ENCODE data around the gene DNASE2.
"Not testable (repeated sequence)": the region's sequence is repeated elsewhere in the genome, so short reads cannot be mapped to it uniquely, and the experiment has no call there.

DNASE2 gene

GRCh38 chr19:12881172-12881808 is at the start of gene DNASE2:
Gene DNASE2, minus strand, starts transcription at chr19:12881449. Its CDS starts 74 bp downstream, at chr19:12881375.
- DNase-seq (ENCODE audit: low read depth in 2 of 2), result peak; percentile 67 to 79

GRCh38 chr19:12930002-12930645 is 48.9 kb upstream of the DNASE2 start:
- DNase-seq (ENCODE audit: low read depth in 2 of 2), result no peak

- no peak for DNase-seq (ENCODE audit: low read depth in 2 of 2)
Observed at GRCh38 chr19:12924621-12925310, 43.5 kb upstream of the DNASE2 start.

GRCh38 chr19:12922959-12923358 is 41.7 kb upstream of the DNASE2 start:
- no peak for DNase-seq (ENCODE audit: low read depth in 2 of 2)

- DNase-seq (ENCODE audit: low read depth in 2 of 2), result no peak
Observed at GRCh38 chr19:12921047-12921446, 39.8 kb upstream of the DNASE2 start.

GRCh38 chr19:12918253-12918652 is 37.0 kb upstream of the DNASE2 start:
- no peak for DNase-seq (ENCODE audit: low read depth in 2 of 2)

- not testable (repeated sequence) for DNase-seq (ENCODE audit: low read depth in 2 of 2)
Observed at GRCh38 chr19:12915860-12916259, 34.6 kb upstream of the DNASE2 start.

GRCh38 chr19:12913851-12914690 is 32.8 kb upstream of the DNASE2 start:
- peak in 1 of 2 donors; percentile 19 for DNase-seq (ENCODE audit: low read depth in 2 of 2)

- no peak for DNase-seq (ENCODE audit: low read depth in 2 of 2)
Observed at GRCh38 chr19:12913011-12913561, 31.8 kb upstream of the DNASE2 start.

- DNase-seq (ENCODE audit: low read depth in 2 of 2), result no peak
Observed at GRCh38 chr19:12912571-12912970, 31.3 kb upstream of the DNASE2 start.

GRCh38 chr19:12907166-12907565 is 25.9 kb upstream of the DNASE2 start:
- DNase-seq (ENCODE audit: low read depth in 2 of 2), result no peak

- no peak for DNase-seq (ENCODE audit: low read depth in 2 of 2)
Observed at GRCh38 chr19:12899891-12900518, 18.8 kb upstream of the DNASE2 start.

GRCh38 chr19:12896460-12896859 is 15.2 kb upstream of the DNASE2 start:
- DNase-seq (ENCODE audit: low read depth in 2 of 2), result no peak

GRCh38 chr19:12893582-12893981 is 12.3 kb upstream of the DNASE2 start:
- no peak for DNase-seq (ENCODE audit: low read depth in 2 of 2)

- no peak for DNase-seq (ENCODE audit: low read depth in 2 of 2)
Observed at GRCh38 chr19:12891553-12892021, 10.3 kb upstream of the DNASE2 start.

- peak; percentile 86 to 92 for DNase-seq (ENCODE audit: low read depth in 2 of 2)
Observed at GRCh38 chr19:12890787-12891552, 9.7 kb upstream of the DNASE2 start, which contains the start of gene GCDH. Gene GCDH, plus strand, starts transcription at chr19:12891160. Its CDS starts 145 bp downstream, at chr19:12891305.

GRCh38 chr19:12890299-12890786 is 9.1 kb upstream of the DNASE2 start:
- not testable (repeated sequence) for DNase-seq (ENCODE audit: low read depth in 2 of 2)

GRCh38 chr19:12888006-12888603 is 6.9 kb upstream of the DNASE2 start:
- no peak for DNase-seq (ENCODE audit: low read depth in 2 of 2)

GRCh38 chr19:12886969-12887747 is 5.9 kb upstream of the DNASE2 start, which contains the start of gene KLF1:
Gene KLF1, minus strand, starts transcription at chr19:12887201. Its CDS starts 61 bp downstream, at chr19:12887140.
- DNase-seq (ENCODE audit: low read depth in 2 of 2), result no peak
